ENCODE measurements around the gene PTPRM.

GRCh38 chr18:8232791-8233190 lies 665.7 kb downstream of the PTPRM start:
- TF ChIP-seq CTCF (IDR thresholded peaks at IDR 0.05; ENCODE audit: low read length) (no peak), EZH2 (optimal IDR thresholded peaks at IDR 0.05; ENCODE audit: low read depth, low read length) (no peak), EZH2phosphoT487 (IDR thresholded peaks at IDR 0.05; ENCODE audit: low read length) (no peak)
